WTC11 (cell line): Measurements from ENCODE around the gene PAMR1. TPM values are rescaled to one million over a fixed set of nuclear protein-coding genes. Genes with fewer than 3 reads are reported as not detected.

Experiments
- ATAC-seq: fragments of 200-7000 bp; cut with Tn5 transposase; 2 replicates; pipeline ENCODE4 v1.10.0; 2021; ENCODE audit warnings: mild to moderate bottlenecking, moderate library complexity
- CTCF ChIA-PET: fragments of 300-600 bp; sonication (Branson Sonifier 250); formaldehyde crosslinking; loops from one replicate; lab custom pipeline; 2021; ENCODE audit warnings: antibody characterized with exemption; lab: Charles Lee
- POLR2A ChIA-PET: fragments of 350-600 bp; sonication (Branson Sonifier 250); formaldehyde crosslinking; loops from one replicate; lab custom pipeline; 2021; ENCODE audit warnings: antibody characterized with exemption; lab: Charles Lee
- DNase-seq: peaks from one replicate; pipeline ENCODE4 v3.0.0; 2021; ENCODE audit warnings: low spot score
- H3K27ac Mint-ChIP-seq: 2 replicates; pipeline ENCODE4 v1.8.0; 2021; ENCODE audit warnings: mixed read lengths
- H3K27me3 Mint-ChIP-seq: 2 replicates; pipeline ENCODE4 v1.8.0; 2021; ENCODE audit warnings: low read depth, mild to moderate bottlenecking, moderate library complexity, mixed read lengths
- H3K36me3 Mint-ChIP-seq: 2 replicates; pipeline ENCODE4 v1.8.0; 2021; ENCODE audit warnings: mixed read lengths
- H3K4me1 Mint-ChIP-seq: 2 replicates; pipeline ENCODE4 v1.8.0; 2022; ENCODE audit warnings: mixed read lengths
- H3K4me3 Mint-ChIP-seq: 2 replicates; pipeline ENCODE4 v1.8.0; 2021; ENCODE audit warnings: mild to moderate bottlenecking, moderate library complexity, mixed read lengths
- H3K9me3 Mint-ChIP-seq: 2 replicates; pipeline ENCODE4 v1.8.0; 2021; ENCODE audit warnings: mixed read lengths
- CREB1 ChIP-seq: sonication (generic); formaldehyde crosslinking; IDR thresholded peaks from 2 replicates; pipeline ENCODE4 v1.8.0; 2023; ENCODE audit warnings: mild to moderate bottlenecking, missing genetic modification reagents
- GTF2I ChIP-seq: fragments of 250-450 bp; sonication (Bioruptor Pico); conservative IDR thresholded peaks from 2 replicates; pipeline ENCODE4 v1.4.0; 2021; ENCODE audit warnings: mild to moderate bottlenecking
- IRF2 ChIP-seq: sonication (generic); formaldehyde crosslinking; IDR thresholded peaks from 2 replicates; pipeline ENCODE4 v1.8.0; 2022; ENCODE audit warnings: low read depth, missing genetic modification reagents, borderline replicate concordance
- OVOL2 ChIP-seq: fragments of 250-450 bp; sonication (Bioruptor Pico); IDR thresholded peaks from 2 replicates; pipeline ENCODE4 v1.9.0; 2021; ENCODE audit warnings: mild to moderate bottlenecking, borderline replicate concordance
- RELA ChIP-seq: sonication (generic); formaldehyde crosslinking; IDR thresholded peaks from 2 replicates; pipeline ENCODE4 v1.8.1; 2022; ENCODE audit warnings: missing genetic modification reagents, mild to moderate bottlenecking, borderline replicate concordance
- TCF7 ChIP-seq: sonication (generic); formaldehyde crosslinking; IDR thresholded peaks from 2 replicates; pipeline ENCODE4 v1.8.0; 2022; ENCODE audit warnings: mild to moderate bottlenecking, low read depth, missing genetic modification reagents, moderate library complexity
- TP53 ChIP-seq: sonication (generic); formaldehyde crosslinking; IDR thresholded peaks from 2 replicates; pipeline ENCODE4 v1.8.1; 2023; ENCODE audit warnings: mild to moderate bottlenecking, missing genetic modification reagents
- ZNF317 ChIP-seq: sonication (generic); formaldehyde crosslinking; IDR thresholded peaks from 2 replicates; pipeline ENCODE4 v1.8.1; 2023; ENCODE audit warnings: low read depth, mild to moderate bottlenecking, moderate library complexity, missing genetic modification reagents, borderline replicate concordance
- ZNF416 ChIP-seq: fragments of 250-450 bp; sonication (Bioruptor Pico); IDR thresholded peaks from 2 replicates; pipeline ENCODE4 v1.9.0; 2021; ENCODE audit warnings: mild to moderate bottlenecking, inconsistent platforms
- total RNA-seq: library from RNA; stranded (reverse); gene quantifications from 3 replicates; pipeline ENCODE4 v1.2.3, GENCODE V29; 2021
- TF ChIP-seq, protein P1 (sequence below): sonication (generic); formaldehyde crosslinking; IDR thresholded peaks from 2 replicates; pipeline ENCODE4 v1.8.0; 2022; ENCODE audit warnings: mild to moderate bottlenecking, missing genetic modification reagents
- TF ChIP-seq, protein P2 (sequence below): fragments of 250-450 bp; sonication (Bioruptor Pico); IDR thresholded peaks from 2 replicates; pipeline ENCODE4 v2.1.2; 2022; ENCODE audit warnings: mild to moderate bottlenecking, moderate library complexity
- TF ChIP-seq, protein P3 (sequence below): fragments of 200-600 bp; IDR thresholded peaks from 2 replicates; pipeline ENCODE4 v1.8.0; 2022; ENCODE audit warnings: antibody characterized with exemption
- TF ChIP-seq, protein P4 (sequence below): sonication (generic); formaldehyde crosslinking; IDR thresholded peaks from 2 replicates; pipeline ENCODE4 v1.8.1; 2023; ENCODE audit warnings: mild to moderate bottlenecking, missing genetic modification reagents, moderate library complexity
- TF ChIP-seq, protein P5 (sequence below): sonication (generic); formaldehyde crosslinking; IDR thresholded peaks from 2 replicates; pipeline ENCODE4 v1.8.1; 2022; ENCODE audit warnings: missing genetic modification reagents, borderline replicate concordance
- TF ChIP-seq, protein P6 (sequence below): sonication (generic); formaldehyde crosslinking; IDR thresholded peaks from 2 replicates; pipeline ENCODE4 v1.8.0; 2022; ENCODE audit warnings: mild to moderate bottlenecking, missing genetic modification reagents
- TF ChIP-seq, protein P7 (sequence below): fragments of 250-450 bp; sonication (Bioruptor Pico); IDR thresholded peaks from 2 replicates; pipeline ENCODE4 v1.9.0; 2021; ENCODE audit warnings: mild to moderate bottlenecking
- TF ChIP-seq, protein P8 (sequence below): sonication (generic); formaldehyde crosslinking; IDR thresholded peaks from 2 replicates; pipeline ENCODE4 v1.8.1; 2022; ENCODE audit warnings: low read depth, missing genetic modification reagents, borderline replicate concordance
- TF ChIP-seq, protein P9 (sequence below): fragments of 250-450 bp; sonication (Bioruptor Pico); IDR thresholded peaks from 2 replicates; pipeline ENCODE4 v1.8.0; 2021; ENCODE audit warnings: mild to moderate bottlenecking
- TF ChIP-seq, protein P10 (sequence below): sonication (generic); formaldehyde crosslinking; IDR thresholded peaks from 2 replicates; pipeline ENCODE4 v1.8.0; 2022; ENCODE audit warnings: mild to moderate bottlenecking, missing genetic modification reagents

The PAMR1 gene
- total RNA-seq, 1 experiment from 2014 or later: 3.2 TPM

DNA sequence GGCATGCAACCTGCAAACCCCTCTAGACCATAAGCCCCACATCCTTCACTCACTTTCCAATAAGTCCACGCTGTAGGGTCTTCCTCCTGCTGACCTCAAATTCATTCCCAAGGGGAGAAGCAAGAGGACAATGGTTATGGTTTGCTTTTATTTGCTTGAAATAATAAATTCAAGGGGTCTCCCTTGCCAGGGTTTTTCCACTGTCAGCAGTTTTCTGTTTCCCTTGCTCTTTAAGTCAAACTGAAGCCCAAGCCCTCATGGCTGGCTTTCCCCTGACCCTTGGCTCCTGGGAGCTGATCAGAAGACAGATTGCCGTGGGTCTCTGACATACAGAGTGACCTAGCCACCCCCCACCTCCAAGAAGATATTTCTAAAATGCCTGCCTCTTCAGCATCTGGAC is 109.9 kb downstream of the PAMR1 start:
- DNase-seq (no peak), ATAC-seq (no peak)
- POLR2A ChIA-PET: no interaction called here
- Mint-ChIP-seq H3K27me3 (peaks cover 80% of the 10 kb centered on the region), H3K4me3 (no peak overlapping the region), H3K4me1 (peaks cover 12% of the 10 kb centered on the region), H3K9me3 (no peaks in the 10 kb centered on the region), H3K36me3 (no peaks in the 10 kb centered on the region), H3K27ac (no peak overlapping the region)
- TF ChIP-seq, protein P1, sequence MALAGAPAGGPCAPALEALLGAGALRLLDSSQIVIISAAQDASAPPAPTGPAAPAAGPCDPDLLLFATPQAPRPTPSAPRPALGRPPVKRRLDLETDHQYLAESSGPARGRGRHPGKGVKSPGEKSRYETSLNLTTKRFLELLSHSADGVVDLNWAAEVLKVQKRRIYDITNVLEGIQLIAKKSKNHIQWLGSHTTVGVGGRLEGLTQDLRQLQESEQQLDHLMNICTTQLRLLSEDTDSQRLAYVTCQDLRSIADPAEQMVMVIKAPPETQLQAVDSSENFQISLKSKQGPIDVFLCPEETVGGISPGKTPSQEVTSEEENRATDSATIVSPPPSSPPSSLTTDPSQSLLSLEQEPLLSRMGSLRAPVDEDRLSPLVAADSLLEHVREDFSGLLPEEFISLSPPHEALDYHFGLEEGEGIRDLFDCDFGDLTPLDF (CRISPR knock-in tag): no peak
- TF ChIP-seq TP53 (CRISPR knock-in tag) (no peak), CREB1 (CRISPR knock-in tag) (no peak), IRF2 (CRISPR knock-in tag) (no peak), RELA (no peak)
- TF ChIP-seq, protein P2, sequence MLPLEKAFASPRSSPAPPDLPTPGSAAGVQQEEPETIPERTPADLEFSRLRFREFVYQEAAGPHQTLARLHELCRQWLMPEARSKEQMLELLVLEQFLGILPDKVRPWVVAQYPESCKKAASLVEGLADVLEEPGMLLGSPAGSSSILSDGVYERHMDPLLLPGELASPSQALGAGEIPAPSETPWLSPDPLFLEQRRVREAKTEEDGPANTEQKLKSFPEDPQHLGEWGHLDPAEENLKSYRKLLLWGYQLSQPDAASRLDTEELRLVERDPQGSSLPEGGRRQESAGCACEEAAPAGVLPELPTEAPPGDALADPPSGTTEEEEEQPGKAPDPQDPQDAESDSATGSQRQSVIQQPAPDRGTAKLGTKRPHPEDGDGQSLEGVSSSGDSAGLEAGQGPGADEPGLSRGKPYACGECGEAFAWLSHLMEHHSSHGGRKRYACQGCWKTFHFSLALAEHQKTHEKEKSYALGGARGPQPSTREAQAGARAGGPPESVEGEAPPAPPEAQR (CRISPR knock-in tag): no peak
- TF ChIP-seq, protein P3, sequence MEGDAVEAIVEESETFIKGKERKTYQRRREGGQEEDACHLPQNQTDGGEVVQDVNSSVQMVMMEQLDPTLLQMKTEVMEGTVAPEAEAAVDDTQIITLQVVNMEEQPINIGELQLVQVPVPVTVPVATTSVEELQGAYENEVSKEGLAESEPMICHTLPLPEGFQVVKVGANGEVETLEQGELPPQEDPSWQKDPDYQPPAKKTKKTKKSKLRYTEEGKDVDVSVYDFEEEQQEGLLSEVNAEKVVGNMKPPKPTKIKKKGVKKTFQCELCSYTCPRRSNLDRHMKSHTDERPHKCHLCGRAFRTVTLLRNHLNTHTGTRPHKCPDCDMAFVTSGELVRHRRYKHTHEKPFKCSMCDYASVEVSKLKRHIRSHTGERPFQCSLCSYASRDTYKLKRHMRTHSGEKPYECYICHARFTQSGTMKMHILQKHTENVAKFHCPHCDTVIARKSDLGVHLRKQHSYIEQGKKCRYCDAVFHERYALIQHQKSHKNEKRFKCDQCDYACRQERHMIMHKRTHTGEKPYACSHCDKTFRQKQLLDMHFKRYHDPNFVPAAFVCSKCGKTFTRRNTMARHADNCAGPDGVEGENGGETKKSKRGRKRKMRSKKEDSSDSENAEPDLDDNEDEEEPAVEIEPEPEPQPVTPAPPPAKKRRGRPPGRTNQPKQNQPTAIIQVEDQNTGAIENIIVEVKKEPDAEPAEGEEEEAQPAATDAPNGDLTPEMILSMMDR: no peak
- TF ChIP-seq, protein P4, sequence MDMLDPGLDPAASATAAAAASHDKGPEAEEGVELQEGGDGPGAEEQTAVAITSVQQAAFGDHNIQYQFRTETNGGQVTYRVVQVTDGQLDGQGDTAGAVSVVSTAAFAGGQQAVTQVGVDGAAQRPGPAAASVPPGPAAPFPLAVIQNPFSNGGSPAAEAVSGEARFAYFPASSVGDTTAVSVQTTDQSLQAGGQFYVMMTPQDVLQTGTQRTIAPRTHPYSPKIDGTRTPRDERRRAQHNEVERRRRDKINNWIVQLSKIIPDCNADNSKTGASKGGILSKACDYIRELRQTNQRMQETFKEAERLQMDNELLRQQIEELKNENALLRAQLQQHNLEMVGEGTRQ (CRISPR knock-in tag): no peak
- TF ChIP-seq, protein P5, sequence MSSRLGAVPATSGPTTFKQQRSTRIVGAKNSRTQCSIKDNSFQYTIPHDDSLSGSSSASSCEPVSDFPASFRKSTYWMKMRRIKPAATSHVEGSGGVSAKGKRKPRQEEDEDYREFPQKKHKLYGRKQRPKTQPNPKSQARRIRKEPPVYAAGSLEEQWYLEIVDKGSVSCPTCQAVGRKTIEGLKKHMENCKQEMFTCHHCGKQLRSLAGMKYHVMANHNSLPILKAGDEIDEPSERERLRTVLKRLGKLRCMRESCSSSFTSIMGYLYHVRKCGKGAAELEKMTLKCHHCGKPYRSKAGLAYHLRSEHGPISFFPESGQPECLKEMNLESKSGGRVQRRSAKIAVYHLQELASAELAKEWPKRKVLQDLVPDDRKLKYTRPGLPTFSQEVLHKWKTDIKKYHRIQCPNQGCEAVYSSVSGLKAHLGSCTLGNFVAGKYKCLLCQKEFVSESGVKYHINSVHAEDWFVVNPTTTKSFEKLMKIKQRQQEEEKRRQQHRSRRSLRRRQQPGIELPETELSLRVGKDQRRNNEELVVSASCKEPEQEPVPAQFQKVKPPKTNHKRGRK (CRISPR knock-in tag): no peak
- TF ChIP-seq, protein P6, sequence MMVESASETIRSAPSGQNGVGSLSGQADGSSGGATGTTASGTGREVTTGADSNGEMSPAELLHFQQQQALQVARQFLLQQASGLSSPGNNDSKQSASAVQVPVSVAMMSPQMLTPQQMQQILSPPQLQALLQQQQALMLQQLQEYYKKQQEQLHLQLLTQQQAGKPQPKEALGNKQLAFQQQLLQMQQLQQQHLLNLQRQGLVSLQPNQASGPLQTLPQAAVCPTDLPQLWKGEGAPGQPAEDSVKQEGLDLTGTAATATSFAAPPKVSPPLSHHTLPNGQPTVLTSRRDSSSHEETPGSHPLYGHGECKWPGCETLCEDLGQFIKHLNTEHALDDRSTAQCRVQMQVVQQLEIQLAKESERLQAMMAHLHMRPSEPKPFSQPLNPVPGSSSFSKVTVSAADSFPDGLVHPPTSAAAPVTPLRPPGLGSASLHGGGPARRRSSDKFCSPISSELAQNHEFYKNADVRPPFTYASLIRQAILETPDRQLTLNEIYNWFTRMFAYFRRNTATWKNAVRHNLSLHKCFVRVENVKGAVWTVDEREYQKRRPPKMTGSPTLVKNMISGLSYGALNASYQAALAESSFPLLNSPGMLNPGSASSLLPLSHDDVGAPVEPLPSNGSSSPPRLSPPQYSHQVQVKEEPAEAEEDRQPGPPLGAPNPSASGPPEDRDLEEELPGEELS (CRISPR knock-in tag): no peak
- CTCF ChIA-PET: no interaction called here

DNA sequence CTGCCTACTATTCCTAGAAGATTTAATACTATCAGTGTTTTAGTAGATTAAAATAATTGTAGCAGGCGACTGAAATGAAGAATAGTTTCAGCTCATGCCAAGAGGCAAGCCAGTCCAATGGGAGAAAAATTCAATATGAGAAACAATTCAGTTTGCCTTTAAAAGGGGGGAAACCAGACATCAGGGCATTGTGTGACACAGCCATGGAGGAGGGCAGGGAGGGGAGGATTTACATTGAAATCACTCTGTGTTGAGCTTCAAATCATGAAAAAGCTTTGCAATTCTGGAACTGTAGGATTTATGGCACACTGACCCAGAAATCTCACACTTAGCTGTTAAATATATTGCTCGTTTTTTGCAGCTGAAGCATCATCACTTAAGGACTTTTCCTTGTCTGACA is 110.6 kb downstream of the PAMR1 start:
- Mint-ChIP-seq H3K27me3 (peaks cover 75% of the 10 kb centered on the region), H3K9me3 (no peaks in the 10 kb centered on the region), H3K27ac (no peak overlapping the region), H3K36me3 (no peaks in the 10 kb centered on the region), H3K4me1 (peaks cover 9% of the 10 kb centered on the region), H3K4me3 (no peak overlapping the region)
- DNase-seq (no peak), ATAC-seq (no peak)
- ChIA-PET CTCF (no interaction called here), POLR2A (no interaction called here)
- TF ChIP-seq, protein P7, sequence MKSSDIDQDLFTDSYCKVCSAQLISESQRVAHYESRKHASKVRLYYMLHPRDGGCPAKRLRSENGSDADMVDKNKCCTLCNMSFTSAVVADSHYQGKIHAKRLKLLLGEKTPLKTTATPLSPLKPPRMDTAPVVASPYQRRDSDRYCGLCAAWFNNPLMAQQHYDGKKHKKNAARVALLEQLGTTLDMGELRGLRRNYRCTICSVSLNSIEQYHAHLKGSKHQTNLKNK (CRISPR knock-in tag): no peak
- TF ChIP-seq, protein P5 (CRISPR knock-in tag): no peak
- TF ChIP-seq, protein P8, sequence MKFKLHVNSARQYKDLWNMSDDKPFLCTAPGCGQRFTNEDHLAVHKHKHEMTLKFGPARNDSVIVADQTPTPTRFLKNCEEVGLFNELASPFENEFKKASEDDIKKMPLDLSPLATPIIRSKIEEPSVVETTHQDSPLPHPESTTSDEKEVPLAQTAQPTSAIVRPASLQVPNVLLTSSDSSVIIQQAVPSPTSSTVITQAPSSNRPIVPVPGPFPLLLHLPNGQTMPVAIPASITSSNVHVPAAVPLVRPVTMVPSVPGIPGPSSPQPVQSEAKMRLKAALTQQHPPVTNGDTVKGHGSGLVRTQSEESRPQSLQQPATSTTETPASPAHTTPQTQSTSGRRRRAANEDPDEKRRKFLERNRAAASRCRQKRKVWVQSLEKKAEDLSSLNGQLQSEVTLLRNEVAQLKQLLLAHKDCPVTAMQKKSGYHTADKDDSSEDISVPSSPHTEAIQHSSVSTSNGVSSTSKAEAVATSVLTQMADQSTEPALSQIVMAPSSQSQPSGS (CRISPR knock-in tag): no peak
- no peak for TF ChIP-seq IRF2 (CRISPR knock-in tag)
- TF ChIP-seq, protein P9, sequence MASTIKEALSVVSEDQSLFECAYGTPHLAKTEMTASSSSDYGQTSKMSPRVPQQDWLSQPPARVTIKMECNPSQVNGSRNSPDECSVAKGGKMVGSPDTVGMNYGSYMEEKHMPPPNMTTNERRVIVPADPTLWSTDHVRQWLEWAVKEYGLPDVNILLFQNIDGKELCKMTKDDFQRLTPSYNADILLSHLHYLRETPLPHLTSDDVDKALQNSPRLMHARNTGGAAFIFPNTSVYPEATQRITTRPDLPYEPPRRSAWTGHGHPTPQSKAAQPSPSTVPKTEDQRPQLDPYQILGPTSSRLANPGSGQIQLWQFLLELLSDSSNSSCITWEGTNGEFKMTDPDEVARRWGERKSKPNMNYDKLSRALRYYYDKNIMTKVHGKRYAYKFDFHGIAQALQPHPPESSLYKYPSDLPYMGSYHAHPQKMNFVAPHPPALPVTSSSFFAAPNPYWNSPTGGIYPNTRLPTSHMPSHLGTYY (CRISPR knock-in tag): no peak
- TF ChIP-seq ZNF416 (CRISPR knock-in tag): no peak
- TF ChIP-seq GTF2I (CRISPR knock-in tag): no peak
- TF ChIP-seq ZNF317 (CRISPR knock-in tag): no peak
- TF ChIP-seq TCF7 (CRISPR knock-in tag): no peak
- no peak for TF ChIP-seq OVOL2
- TF ChIP-seq, protein P10, sequence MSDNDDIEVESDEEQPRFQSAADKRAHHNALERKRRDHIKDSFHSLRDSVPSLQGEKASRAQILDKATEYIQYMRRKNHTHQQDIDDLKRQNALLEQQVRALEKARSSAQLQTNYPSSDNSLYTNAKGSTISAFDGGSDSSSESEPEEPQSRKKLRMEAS (CRISPR knock-in tag): no peak
